ENCODE measurements around the gene CAPN13. TPM values are rescaled to one million over a fixed set of nuclear protein-coding genes. Genes with fewer than 3 reads are reported as not detected.
"Not testable (repeated sequence)": the region's sequence is repeated elsewhere in the genome, so short reads cannot be mapped to it uniquely, and the experiment has no call there.

CAPN13 gene
- total and polyA plus RNA-seq, 10 donors, result 0.09 to 1.1 (median 0.36) TPM; not detected in 4

- intact Hi-C loops (cut with DNase I; ENCODE audit: low total_unique reads), result loop anchor here (5.0 kb wide), 1 partner anchor 492 kb away; no protein-coding TSS in a partner anchor
- DNase-seq, result no peak
Measured at GRCh38 chr2:30704309-30705020, 102.8 kb downstream of the CAPN13 start.

DNA sequence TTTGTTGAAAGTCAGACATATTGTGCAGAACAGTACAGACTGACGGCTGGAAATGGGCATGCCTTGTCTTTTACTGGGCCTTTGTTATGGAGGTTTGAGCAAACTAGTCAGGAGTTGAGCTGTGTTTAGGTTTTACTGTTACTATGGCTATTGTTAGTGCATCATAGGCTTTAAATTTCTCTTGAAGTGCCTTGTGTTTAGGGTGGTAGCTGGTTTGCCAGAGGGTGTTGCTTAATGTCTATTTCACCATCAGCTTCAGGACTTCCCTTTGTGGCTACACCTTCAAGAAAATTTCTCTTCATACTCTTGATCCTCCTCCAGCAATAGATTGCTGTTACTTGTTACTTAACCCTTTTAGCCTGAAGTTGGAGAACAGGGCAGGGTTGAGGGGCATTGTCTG is 104.6 kb downstream of the CAPN13 start:
- Histone ChIP-seq H3K4me3 (no peak overlapping the region), H3K27me3 (replicated peaks in 1 of 7) (no peaks in the 10 kb centered on the region), H3K4me1 (peaks cover 0 to 14% (median 5%) of the 10 kb centered on the region in 6 donors), H3K9me3 (peaks cover 0 to 29% (median 25%) of the 10 kb centered on the region in 8 donors), H3K36me3 (no peaks in the 10 kb centered on the region), H3K27ac (peak overlapping the region in 4 of 8 donors; percentile 2 to 68 (median 21))
- TF ChIP-seq POLR2AphosphoS5 (IDR thresholded peaks at IDR 0.05) (no peak), POLR2A (IDR thresholded peaks at IDR 0.05) (no peak)
- TF ChIP-seq, protein P1, sequence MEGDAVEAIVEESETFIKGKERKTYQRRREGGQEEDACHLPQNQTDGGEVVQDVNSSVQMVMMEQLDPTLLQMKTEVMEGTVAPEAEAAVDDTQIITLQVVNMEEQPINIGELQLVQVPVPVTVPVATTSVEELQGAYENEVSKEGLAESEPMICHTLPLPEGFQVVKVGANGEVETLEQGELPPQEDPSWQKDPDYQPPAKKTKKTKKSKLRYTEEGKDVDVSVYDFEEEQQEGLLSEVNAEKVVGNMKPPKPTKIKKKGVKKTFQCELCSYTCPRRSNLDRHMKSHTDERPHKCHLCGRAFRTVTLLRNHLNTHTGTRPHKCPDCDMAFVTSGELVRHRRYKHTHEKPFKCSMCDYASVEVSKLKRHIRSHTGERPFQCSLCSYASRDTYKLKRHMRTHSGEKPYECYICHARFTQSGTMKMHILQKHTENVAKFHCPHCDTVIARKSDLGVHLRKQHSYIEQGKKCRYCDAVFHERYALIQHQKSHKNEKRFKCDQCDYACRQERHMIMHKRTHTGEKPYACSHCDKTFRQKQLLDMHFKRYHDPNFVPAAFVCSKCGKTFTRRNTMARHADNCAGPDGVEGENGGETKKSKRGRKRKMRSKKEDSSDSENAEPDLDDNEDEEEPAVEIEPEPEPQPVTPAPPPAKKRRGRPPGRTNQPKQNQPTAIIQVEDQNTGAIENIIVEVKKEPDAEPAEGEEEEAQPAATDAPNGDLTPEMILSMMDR (IDR thresholded peaks at IDR 0.05 in 8 of 11, conservative IDR thresholded peaks at IDR 0.05 in 3 of 11), result no peak
- intact Hi-C loops (cut with DNase I; ENCODE audit: low total_unique reads), result no loop called here
- DNase-seq, result no peak
- WGBS, 5 donors, result 66 to 95% (median 85%) methylated on average over 1 of the region's 1 CpG

More at GRCh38 chr2:30704309-30705020, 102.8 kb downstream of the CAPN13 start:
- TF ChIP-seq POLR2AphosphoS5 (IDR thresholded peaks at IDR 0.05), result no peak
- TF ChIP-seq, protein P1 (IDR thresholded peaks at IDR 0.05 in 8 of 11, conservative IDR thresholded peaks at IDR 0.05 in 3 of 11), result no peak
- Histone ChIP-seq H3K4me3 (no peak overlapping the region), H3K4me1 (peaks cover 0 to 21% (median 5%) of the 10 kb centered on the region in 6 donors), H3K27me3 (replicated peaks in 1 of 7) (no peaks in the 10 kb centered on the region), H3K36me3 (no peaks in the 10 kb centered on the region), H3K27ac (peak overlapping the region in 1 of 8 donors; percentile 28), H3K9me3 (peaks cover 0 to 29% (median 25%) of the 10 kb centered on the region in 8 donors)
- 71 to 84% (median 77%) methylated on average over 3 of the region's 3 CpGs for WGBS, 5 donors

- H3K9me3 ChIP-seq, result peaks cover 0 to 31% (median 28%) of the 10 kb centered on the region in 8 donors
- H3K4me1 ChIP-seq, result peaks cover 0 to 8% (median 1%) of the 10 kb centered on the region in 6 donors
- no peak overlapping the region for H3K4me3 ChIP-seq
- intact Hi-C loops (cut with DNase I; ENCODE audit: low total_unique reads), result no loop called here
- WGBS, 5 donors, result 65 to 71% (median 69%) methylated on average over 2 of the region's 2 CpGs
- DNase-seq, result no peak
- H3K27ac ChIP-seq, result no peak overlapping the region
- TF ChIP-seq POLR2A (IDR thresholded peaks at IDR 0.05), result no peak
- no peak for TF ChIP-seq POLR2AphosphoS5 (IDR thresholded peaks at IDR 0.05)
- TF ChIP-seq, protein P1 (IDR thresholded peaks at IDR 0.05 in 8 of 11, conservative IDR thresholded peaks at IDR 0.05 in 3 of 11), result no peak
- H3K27me3 ChIP-seq (replicated peaks in 1 of 7), result no peaks in the 10 kb centered on the region
- no peaks in the 10 kb centered on the region for H3K36me3 ChIP-seq
Measured at GRCh38 chr2:30701782-30702181, 105.5 kb downstream of the CAPN13 start.

GRCh38 chr2:30697242-30698103 is 109.8 kb downstream of the CAPN13 start:
- DNase-seq; H3K4me3 ChIP-seq; H3K36me3 ChIP-seq; H3K27me3 ChIP-seq (replicated peaks in 1 of 7); intact Hi-C loops (cut with DNase I; ENCODE audit: low total_unique reads); H3K27ac ChIP-seq: not testable (repeated sequence)
- H3K9me3 ChIP-seq, result peaks cover 0 to 23% (median 19%) of the 10 kb centered on the region in 8 donors
- 84 to 95% (median 88%) methylated on average over 17 to 18 of the region's 18 CpGs for WGBS, 5 donors
- H3K4me1 ChIP-seq, result peaks cover 0 to 13% (median 0%) of the 10 kb centered on the region in 6 donors

Data from spleen (tissue), 11 donors.